ENCODE measurements around the gene HHATL. TPM values are rescaled to one million over a fixed set of nuclear protein-coding genes. Genes with fewer than 3 reads are reported as not detected.

Gene HHATL
- total RNA-seq, 3 donors from 2014 or later (not counting 1 experiment from before 2014, with no cell fraction given), result not detected

DNA sequence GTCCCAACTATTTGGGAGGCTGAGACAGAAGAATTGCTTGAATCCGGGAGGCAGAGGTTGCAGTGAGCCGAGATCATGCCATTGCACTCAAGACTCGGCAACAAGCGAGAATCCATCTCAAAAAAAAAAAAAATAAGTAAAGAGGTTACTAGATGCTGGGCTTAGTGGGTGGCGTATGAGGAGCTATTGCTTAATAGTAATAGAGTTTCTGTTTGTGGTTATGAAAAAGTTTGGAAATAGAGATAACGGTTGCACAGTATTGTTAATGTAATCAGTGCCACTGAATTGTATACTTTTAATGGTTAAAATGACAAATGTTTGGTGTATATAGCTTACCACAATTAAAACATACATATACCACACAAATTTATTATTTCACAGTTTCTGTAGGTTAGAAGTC lies 14.7 kb upstream of the HHATL start:
- Mint-ChIP-seq H3K4me3 (no peak overlapping the region), H3K9me3 (no peaks in the 10 kb centered on the region), H3K36me3 (no peaks in the 10 kb centered on the region), H3K4me1 (no peaks in the 10 kb centered on the region), H3K27ac (no peak overlapping the region), H3K27me3 (ENCODE audit: low read depth in 2 of 2) (peaks cover 12 to 26% of the 10 kb centered on the region in 2 donors)
- Histone ChIP-seq H3K36me3 (ENCODE audit: control insufficient read depth, insufficient read depth, low read length) (no peaks in the 10 kb centered on the region), H3K27me3 (ENCODE audit: control insufficient read depth, insufficient read depth, low read length) (no peaks in the 10 kb centered on the region), H3K4me1 (ENCODE audit: control insufficient read depth, insufficient read depth, low read length) (no peaks in the 10 kb centered on the region), H3K4me3 (ENCODE audit: low read length) (no peak overlapping the region), H3K9me3 (ENCODE audit: control insufficient read depth, insufficient read depth, low read length) (no peaks in the 10 kb centered on the region), H3K27ac (ENCODE audit: low read length) (no peak overlapping the region)
- WGBS (ENCODE audit: insufficient coverage), result 84% methylated on average over 6 of the region's 6 CpGs
- DNase-seq (no peak), ATAC-seq (no peak)
- intact Hi-C loops (cut with micrococcal nuclease), result no loop called here
- TF ChIP-seq, protein P1, sequence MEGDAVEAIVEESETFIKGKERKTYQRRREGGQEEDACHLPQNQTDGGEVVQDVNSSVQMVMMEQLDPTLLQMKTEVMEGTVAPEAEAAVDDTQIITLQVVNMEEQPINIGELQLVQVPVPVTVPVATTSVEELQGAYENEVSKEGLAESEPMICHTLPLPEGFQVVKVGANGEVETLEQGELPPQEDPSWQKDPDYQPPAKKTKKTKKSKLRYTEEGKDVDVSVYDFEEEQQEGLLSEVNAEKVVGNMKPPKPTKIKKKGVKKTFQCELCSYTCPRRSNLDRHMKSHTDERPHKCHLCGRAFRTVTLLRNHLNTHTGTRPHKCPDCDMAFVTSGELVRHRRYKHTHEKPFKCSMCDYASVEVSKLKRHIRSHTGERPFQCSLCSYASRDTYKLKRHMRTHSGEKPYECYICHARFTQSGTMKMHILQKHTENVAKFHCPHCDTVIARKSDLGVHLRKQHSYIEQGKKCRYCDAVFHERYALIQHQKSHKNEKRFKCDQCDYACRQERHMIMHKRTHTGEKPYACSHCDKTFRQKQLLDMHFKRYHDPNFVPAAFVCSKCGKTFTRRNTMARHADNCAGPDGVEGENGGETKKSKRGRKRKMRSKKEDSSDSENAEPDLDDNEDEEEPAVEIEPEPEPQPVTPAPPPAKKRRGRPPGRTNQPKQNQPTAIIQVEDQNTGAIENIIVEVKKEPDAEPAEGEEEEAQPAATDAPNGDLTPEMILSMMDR (IDR thresholded peaks at IDR 0.05), result no peak

DNA sequence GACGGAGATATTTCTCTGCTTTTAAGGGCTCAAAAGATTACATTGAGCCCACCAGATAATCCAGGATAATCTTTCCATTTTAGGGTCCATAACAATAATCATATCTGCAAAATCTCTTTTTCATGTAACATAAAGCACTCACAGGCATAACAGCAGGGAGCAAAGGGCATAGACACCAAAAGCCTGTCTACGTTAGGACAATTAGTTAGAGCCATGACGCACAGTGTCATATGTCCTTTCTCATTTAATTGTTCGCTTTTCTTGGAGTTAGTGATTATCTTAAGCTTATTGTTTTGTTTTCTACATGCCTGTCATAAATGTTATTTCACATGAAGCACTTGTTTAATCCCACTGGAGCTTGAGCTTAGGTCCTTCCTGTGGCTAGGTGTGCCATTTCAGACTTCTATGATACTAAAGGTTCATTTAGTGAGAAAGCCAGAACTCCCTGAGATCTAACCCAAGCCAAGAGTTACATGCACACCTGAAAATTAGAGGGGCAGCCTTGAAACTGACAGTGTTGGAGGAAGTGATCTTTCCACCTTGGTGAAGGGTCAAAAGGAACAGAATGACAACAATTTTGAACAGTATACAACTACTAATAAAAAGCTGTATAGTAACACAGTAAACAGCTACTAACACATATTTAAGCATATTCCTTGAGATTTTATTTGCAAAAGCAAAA lies 11.7 kb upstream of the HHATL start:
- no peak overlapping the region for H3K4me3 Mint-ChIP-seq
- peaks cover 7 to 15% of the 10 kb centered on the region in 2 donors for H3K27me3 Mint-ChIP-seq (ENCODE audit: low read depth in 2 of 2)
- no peak overlapping the region for H3K27ac ChIP-seq (ENCODE audit: low read length)
- intact Hi-C loops (cut with micrococcal nuclease), result no loop called here
- H3K36me3 ChIP-seq (ENCODE audit: control insufficient read depth, insufficient read depth, low read length), result no peaks in the 10 kb centered on the region
- no peaks in the 10 kb centered on the region for H3K36me3 Mint-ChIP-seq
- H3K4me1 ChIP-seq (ENCODE audit: control insufficient read depth, insufficient read depth, low read length), result no peaks in the 10 kb centered on the region
- H3K9me3 Mint-ChIP-seq, result no peaks in the 10 kb centered on the region
- no peaks in the 10 kb centered on the region for H3K9me3 ChIP-seq (ENCODE audit: control insufficient read depth, insufficient read depth, low read length)
- H3K4me1 Mint-ChIP-seq, result no peaks in the 10 kb centered on the region
- DNase-seq, result no peak
- WGBS (ENCODE audit: insufficient coverage), result 88% methylated on average over 4 of the region's 4 CpGs
- H3K27me3 ChIP-seq (ENCODE audit: control insufficient read depth, insufficient read depth, low read length), result no peaks in the 10 kb centered on the region
- TF ChIP-seq, protein P1 (IDR thresholded peaks at IDR 0.05), result no peak
- H3K27ac Mint-ChIP-seq, result no peak overlapping the region
- H3K4me3 ChIP-seq (ENCODE audit: low read length), result no peak overlapping the region
- no peak for ATAC-seq

DNA sequence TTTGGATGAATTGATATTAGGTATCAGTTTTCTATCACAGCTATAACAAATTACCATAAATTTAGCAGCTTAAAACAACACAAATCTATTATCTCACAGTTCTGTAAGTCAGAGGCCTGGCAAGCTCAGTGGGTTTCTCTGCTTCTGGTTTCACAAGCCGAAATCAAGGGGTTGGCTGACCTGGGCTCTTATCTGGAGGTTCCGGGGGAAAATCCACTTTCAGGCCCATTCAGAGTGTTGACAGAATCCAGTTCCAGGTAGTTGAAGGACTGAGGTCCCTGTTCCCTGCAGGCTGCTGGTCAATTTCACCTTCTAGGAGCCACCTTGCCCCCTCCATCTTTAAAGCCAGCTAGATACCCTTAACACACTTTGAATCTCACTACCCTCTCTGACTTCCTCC lies 11.1 kb upstream of the HHATL start:
- Histone ChIP-seq H3K36me3 (ENCODE audit: control insufficient read depth, insufficient read depth, low read length) (no peaks in the 10 kb centered on the region), H3K4me3 (ENCODE audit: low read length) (no peak overlapping the region), H3K4me1 (ENCODE audit: control insufficient read depth, insufficient read depth, low read length) (no peaks in the 10 kb centered on the region), H3K9me3 (ENCODE audit: control insufficient read depth, insufficient read depth, low read length) (no peaks in the 10 kb centered on the region), H3K27ac (ENCODE audit: low read length) (no peak overlapping the region), H3K27me3 (ENCODE audit: control insufficient read depth, insufficient read depth, low read length) (no peaks in the 10 kb centered on the region)
- TF ChIP-seq, protein P1 (IDR thresholded peaks at IDR 0.05), result no peak
- DNase-seq (no peak), ATAC-seq (no peak)
- no peaks in the 10 kb centered on the region for H3K36me3 Mint-ChIP-seq
- H3K27ac Mint-ChIP-seq, result no peak overlapping the region
- 83% methylated on average over 2 of the region's 2 CpGs for WGBS (ENCODE audit: insufficient coverage)
- peaks cover 5 to 12% of the 10 kb centered on the region in 2 donors for H3K27me3 Mint-ChIP-seq (ENCODE audit: low read depth in 2 of 2)
- no peaks in the 10 kb centered on the region for H3K9me3 Mint-ChIP-seq
- intact Hi-C loops (cut with micrococcal nuclease), result no loop called here
- H3K4me3 Mint-ChIP-seq, result no peak overlapping the region
- H3K4me1 Mint-ChIP-seq, result no peaks in the 10 kb centered on the region
